H4 (cell line): Measurements from ENCODE around the gene ADK. TPM values are rescaled to one million over a fixed set of nuclear protein-coding genes. Genes with fewer than 3 reads are reported as not detected.
A peak's percentile ranks its signal among the peaks of the same experiment; 100 is the strongest.
"Not testable (repeated sequence)": the region's sequence is repeated elsewhere in the genome, so short reads cannot be mapped to it uniquely, and the experiment has no call there.

Experiments
- DNase-seq: peaks from one replicate; pipeline ENCODE4 v3.0.0-alpha.2; 2015; ENCODE audit warnings: low spot score
- total RNA-seq: library from RNA; depleted of rRNA; stranded (reverse); fragments of >200 nt; shearing (Covaris generic); gene quantifications from 2 replicates; pipeline ENCODE4 v1.2.3, GENCODE V29; 2014

Gene ADK
- total RNA-seq, 1 experiment from 2014 or later: 33.5 TPM

- DNase-seq: no peak
Measured at GRCh38 chr10:74179111-74179710, 28.2 kb downstream of the ADK start.

- no peak for DNase-seq
Measured at GRCh38 chr10:74186678-74187077, 35.7 kb downstream of the ADK start.

DNA sequence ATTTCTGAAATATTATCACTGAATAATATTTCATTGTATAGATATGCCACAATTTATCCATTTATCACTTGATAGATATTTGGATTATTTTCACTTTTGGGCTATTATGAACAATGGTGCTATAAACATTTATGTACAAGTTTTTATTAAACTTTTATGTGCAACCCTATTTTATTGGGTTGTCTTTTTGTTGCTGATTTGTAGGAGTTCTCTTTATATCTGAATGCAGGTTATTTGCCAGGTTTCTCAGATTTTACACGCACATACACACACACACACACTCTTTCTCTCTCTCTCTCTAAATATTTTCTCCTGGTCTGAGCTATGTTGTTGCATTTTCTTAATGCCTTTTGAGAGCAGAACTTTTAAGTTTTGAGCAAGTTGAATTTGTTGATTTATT, 36.2 kb downstream of the ADK start:
- no peak for DNase-seq

GRCh38 chr10:74188617-74189016, 37.6 kb downstream of the ADK start:
- DNase-seq: not testable (repeated sequence)

DNA sequence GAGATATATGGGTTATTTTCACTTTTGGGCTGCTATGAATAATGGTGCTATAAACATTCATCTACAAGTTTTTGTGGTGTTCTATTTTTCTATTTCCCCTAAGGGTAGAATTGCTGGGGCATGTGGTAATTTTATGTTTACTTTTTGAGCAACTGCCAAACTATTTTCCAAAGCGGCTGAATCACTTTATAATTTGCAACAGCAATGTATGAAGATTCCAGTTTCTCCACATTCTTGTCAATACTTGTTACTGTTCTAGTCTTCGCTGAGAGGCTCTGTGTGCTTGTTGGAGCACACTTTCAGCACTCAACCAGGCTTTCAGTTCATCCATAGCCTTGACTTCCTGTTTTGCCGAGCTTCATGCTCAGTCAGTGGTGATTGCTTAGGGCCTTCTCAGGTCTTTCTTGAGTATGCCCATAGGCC, 39.0 kb downstream of the ADK start:
- peak; percentile 68 for DNase-seq

GRCh38 chr10:74190494-74190893, 39.5 kb downstream of the ADK start:
- DNase-seq: peak; percentile 15

- no peak for DNase-seq
Measured at GRCh38 chr10:74194545-74194944, 43.5 kb downstream of the ADK start.

- DNase-seq: no peak
Measured at GRCh38 chr10:74194999-74195398, 44.0 kb downstream of the ADK start.

DNA sequence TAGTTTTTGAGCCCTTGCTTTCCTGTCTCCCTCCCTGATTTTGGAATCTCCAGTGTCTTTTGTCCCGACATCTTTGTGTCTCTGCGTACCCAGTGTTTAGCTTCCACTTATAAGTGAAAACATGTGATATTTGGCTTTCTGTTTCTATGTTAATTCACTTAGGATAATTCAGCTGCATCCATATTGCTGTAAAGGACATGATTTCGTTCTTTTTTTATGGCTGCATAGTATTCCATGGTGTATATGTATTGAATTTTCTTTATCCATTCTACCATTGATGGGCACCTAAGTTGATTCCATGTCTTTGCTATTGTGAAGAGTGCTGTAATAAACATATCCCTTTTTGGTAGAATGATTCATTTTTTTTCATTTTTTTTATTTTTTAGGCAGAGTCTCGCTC, 48.3 kb downstream of the ADK start:
- DNase-seq: no peak

DNA sequence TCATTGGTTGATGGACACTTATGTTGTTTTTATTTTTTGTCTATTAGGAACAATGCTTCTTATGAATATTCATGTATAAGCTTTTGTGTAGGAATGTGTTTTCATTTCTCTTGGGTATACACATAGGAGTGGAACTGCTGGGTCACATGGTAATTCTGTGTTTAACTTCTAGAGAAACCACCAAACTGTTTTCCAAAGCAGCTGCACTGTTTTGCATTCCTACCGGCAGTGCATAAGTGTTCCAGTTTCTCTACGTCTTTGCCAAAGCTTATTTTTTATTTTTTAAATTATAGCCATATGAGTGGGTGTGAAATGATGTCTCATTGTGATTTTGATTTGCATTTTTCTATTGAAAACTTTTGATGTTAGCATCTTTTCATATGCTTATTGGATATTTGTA, 51.3 kb downstream of the ADK start:
- DNase-seq: no peak

GRCh38 chr10:74206746-74207145, 55.7 kb downstream of the ADK start:
- no peak for DNase-seq

DNA sequence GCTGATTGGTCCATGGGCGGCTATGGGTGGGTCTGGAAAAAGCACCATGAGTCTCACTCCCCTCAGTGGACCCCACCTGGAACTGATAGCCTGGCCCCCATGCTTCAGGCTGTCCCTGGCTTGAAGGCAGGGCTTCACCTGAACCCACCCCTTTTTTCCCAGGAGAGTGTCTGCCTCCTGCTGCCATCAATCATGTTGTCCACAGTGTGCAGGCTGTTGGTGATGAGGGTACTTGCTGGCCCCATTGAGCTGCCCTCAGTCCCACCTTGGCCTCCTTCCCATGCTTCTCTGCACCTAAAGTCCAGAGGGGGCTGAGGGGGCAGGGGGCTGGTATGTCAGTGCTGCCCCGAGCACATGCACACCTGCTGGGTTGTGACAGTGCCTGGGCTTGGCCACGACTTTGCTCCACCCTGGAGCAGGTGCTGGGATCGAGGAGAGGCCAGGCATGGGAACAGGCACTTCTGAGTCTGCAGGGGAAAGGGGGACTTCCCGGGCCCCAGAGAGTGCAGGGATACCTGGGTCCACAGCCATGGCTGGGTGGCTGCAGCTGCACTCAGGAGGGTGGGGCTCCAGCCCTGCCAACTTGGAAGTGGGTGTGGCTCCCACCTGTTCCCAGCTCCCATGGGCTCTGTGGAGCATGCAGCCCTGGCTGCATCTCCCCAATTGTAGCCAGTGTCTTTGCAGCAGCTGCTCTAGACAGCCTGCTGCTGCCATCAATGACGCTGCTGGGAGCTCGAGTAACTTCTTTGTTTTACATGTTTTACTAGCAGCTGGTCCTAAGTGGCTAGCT, 56.9 kb downstream of the ADK start:
- DNase-seq: no peak

GRCh38 chr10:74208997-74209396, 58.0 kb downstream of the ADK start:
- no peak for DNase-seq

- DNase-seq: no peak
Measured at GRCh38 chr10:74213019-74213418, 62.0 kb downstream of the ADK start.

GRCh38 chr10:74213571-74214162, 62.6 kb downstream of the ADK start:
- peak; percentile 20 for DNase-seq

DNA sequence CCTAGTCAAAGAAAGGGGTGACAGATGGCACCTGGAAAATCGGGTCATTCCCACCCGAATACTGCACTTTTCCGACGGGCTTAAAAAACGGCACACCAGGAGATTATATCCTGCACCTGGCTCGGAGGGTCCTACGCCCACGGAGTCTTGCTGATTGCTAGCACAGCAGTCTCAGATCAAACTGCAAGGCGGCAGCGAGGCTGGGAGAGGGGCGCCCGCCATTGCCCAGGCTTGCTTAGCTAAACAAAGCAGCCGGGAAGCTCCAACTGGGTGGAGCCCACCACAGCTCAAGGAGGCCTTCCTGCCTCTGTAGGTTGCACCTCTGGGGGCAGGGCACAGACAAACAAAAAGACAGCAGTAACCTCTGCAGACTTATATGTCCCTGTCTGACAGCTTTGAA, 66.1 kb downstream of the ADK start:
- not testable (repeated sequence) for DNase-seq

DNA sequence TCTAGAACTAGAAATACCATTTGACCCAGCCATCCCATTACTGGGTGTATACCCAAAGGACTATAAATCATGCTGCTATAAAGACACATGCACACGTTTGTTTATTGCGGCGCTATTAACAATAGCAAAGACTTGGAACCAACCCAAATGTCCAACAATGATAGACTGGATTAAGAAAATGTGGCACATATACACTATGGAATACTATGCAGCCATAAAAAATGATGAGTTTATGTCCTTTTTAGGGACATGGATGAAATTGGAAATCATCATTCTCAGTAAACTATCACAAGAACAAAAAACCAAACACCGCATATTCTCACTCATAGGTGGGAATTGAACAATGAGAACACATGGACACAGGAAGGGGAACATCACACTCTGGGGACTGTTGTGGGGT, 71.4 kb downstream of the ADK start:
- not testable (repeated sequence) for DNase-seq

GRCh38 chr10:74223755-74224529, 72.9 kb downstream of the ADK start:
- DNase-seq: no peak

DNA sequence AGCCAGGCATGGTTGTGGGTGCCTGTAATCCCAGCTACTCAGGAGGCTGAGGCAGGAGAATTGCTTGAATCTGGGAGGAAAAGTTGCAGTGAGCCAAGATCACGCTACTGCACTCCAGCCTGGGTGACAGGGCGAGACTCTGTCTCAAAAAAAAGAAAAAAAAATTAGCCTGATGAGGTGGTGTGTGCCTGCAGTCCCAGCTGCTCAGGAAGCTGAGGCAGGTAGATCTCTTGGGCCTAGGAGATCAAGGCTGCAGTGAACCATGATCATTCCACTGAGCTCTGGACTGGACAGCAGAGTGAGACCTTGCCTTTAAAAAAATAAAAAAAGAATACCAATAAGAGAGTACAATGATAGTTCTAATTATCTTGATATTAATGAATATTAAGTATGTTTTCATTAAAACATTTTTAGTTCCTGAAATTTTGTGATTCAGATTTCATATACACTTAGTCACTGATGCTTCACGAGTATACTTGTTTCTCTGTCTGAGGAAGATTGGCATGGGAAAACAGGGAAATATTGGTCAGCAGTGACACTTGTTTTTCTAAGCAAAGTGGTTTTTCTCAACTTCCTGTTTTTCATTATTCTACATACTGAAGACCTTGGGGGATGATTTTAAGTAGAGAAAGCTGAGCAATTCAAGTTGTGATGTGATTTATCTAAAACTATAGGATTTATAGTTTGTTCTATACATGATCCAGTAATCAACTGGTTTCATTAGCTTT, 76.8 kb downstream of the ADK start:
- DNase-seq: no peak

- DNase-seq: no peak
Measured at GRCh38 chr10:74231375-74231774, 80.4 kb downstream of the ADK start.

GRCh38 chr10:74233281-74233680, 82.3 kb downstream of the ADK start:
- DNase-seq: no peak

DNA sequence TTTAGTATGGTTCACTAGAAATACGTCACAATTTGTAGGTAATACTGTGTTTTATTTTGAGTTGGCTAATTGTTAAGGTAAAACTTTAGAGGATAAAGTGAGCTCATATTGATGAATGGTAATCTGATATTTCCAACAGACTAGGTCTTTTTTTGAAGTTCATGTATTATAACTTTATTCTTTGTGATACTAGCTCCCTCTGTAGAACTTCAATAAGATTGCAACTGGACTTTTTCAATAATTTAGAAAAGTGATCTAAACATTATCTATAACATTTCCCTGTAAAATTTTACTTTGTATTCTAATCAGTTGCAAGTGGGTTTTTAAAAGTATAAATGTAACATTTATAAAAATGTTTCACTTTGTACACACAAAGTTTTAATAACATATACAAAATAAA, 83.5 kb downstream of the ADK start:
- no peak for DNase-seq
